NCI-H446 treated with DMSO at 0.1 percent for 48 hours (cell line): ENCODE measurements around the gene ULK1.
A peak's percentile ranks its signal among the peaks of the same experiment; 100 is the strongest.

Experiments
- DNase-seq: peaks from one replicate; lab custom pipeline; 2025; lab: John Stamatoyannopoulos, UW

ULK1 gene

GRCh38 chr12:131894313-131894860 is at the start of gene ULK1:
ULK1 (plus strand) TSS chr12:131894622; CDS start chr12:131895002, 380 bp downstream.
- peak; percentile 84 for DNase-seq

GRCh38 chr12:131844656-131845055 is 49.8 kb upstream of the ULK1 start:
- DNase-seq, result no peak

- DNase-seq, result no peak
These were observed 49.3 kb upstream of the ULK1 start for GRCh38 chr12:131845121-131845520.

GRCh38 chr12:131847456-131847855 is 47.0 kb upstream of the ULK1 start:
- DNase-seq, result no peak

GRCh38 chr12:131848753-131849152 is 45.7 kb upstream of the ULK1 start:
- no peak for DNase-seq

- DNase-seq, result no peak
These were observed 44.5 kb upstream of the ULK1 start for GRCh38 chr12:131849700-131850553.

- no peak for DNase-seq
These were observed 43.4 kb upstream of the ULK1 start for GRCh38 chr12:131850856-131851559.

GRCh38 chr12:131851741-131852550 is 42.5 kb upstream of the ULK1 start:
- DNase-seq, result no peak

- DNase-seq, result no peak
These were observed 41.7 kb upstream of the ULK1 start for GRCh38 chr12:131852551-131853299.

- no peak for DNase-seq
These were observed 40.3 kb upstream of the ULK1 start for GRCh38 chr12:131853832-131854797.

GRCh38 chr12:131854861-131855476 is 39.5 kb upstream of the ULK1 start:
- DNase-seq, result no peak

- DNase-seq, result no peak
These were observed 38.8 kb upstream of the ULK1 start for GRCh38 chr12:131855521-131856142.

GRCh38 chr12:131856366-131857097 is 37.9 kb upstream of the ULK1 start:
- no peak for DNase-seq

GRCh38 chr12:131857908-131858850 is 36.2 kb upstream of the ULK1 start:
- no peak for DNase-seq

GRCh38 chr12:131860472-131861260 is 33.8 kb upstream of the ULK1 start:
- no peak for DNase-seq

- no peak for DNase-seq
These were observed 33.0 kb upstream of the ULK1 start for GRCh38 chr12:131861261-131862083.
